MCF 10A (cell line): ENCODE data around the gene ACAP3. TPM values are rescaled to one million over a fixed set of nuclear protein-coding genes. Genes with fewer than 3 reads are reported as not detected.

Source experiments
- BruUV-seq: library from RNA; stranded (reverse); fragments of 400-500 nt; replicated peaks from 2 replicates; lab custom pipeline; 2021; lab: Mats Ljungman, UMichigan
- CTCF ChIA-PET: fragments of 300-600 bp; sonication (Branson Sonifier 250); formaldehyde crosslinking; extraction: SDS; loops from one replicate; lab custom pipeline; 2021; ENCODE audit warnings: antibody characterized with exemption, inconsistent platforms; lab: Yijun Ruan, JAX
- POLR2A ChIA-PET: fragments of 300-600, 350-650 bp; sonication (Branson Sonifier 250); formaldehyde crosslinking; extraction: SDS; loops from one replicate; lab custom pipeline; 2020; ENCODE audit warnings: antibody characterized with exemption, inconsistent platforms; lab: Yijun Ruan, JAX
- DNase-seq: peaks from one replicate; pipeline ENCODE4 v3.0.0-alpha.2; 2018; ENCODE audit not compliant: unreplicated experiment
- H3K27ac Mint-ChIP-seq: one replicate; pipeline ENCODE4 v1.8.0; 2022; ENCODE audit warnings: mild to moderate bottlenecking, low read depth, mixed read lengths; ENCODE audit not compliant: unreplicated experiment
- H3K27me3 Mint-ChIP-seq: one replicate; pipeline ENCODE4 v1.8.0; 2022; ENCODE audit warnings: mixed read lengths; ENCODE audit not compliant: insufficient read depth, unreplicated experiment
- H3K36me3 Mint-ChIP-seq: one replicate; pipeline ENCODE4 v1.8.0; 2022; ENCODE audit warnings: mild to moderate bottlenecking, moderate library complexity, mixed read lengths; ENCODE audit not compliant: insufficient read depth, unreplicated experiment
- H3K4me1 Mint-ChIP-seq: one replicate; pipeline ENCODE4 v1.8.0; 2022; ENCODE audit warnings: mixed read lengths; ENCODE audit not compliant: insufficient read depth, unreplicated experiment
- H3K4me3 Mint-ChIP-seq: one replicate; pipeline ENCODE4 v1.8.0; 2022; ENCODE audit warnings: mild to moderate bottlenecking, moderate library complexity, mixed read lengths; ENCODE audit not compliant: unreplicated experiment
- H3K9me3 Mint-ChIP-seq: one replicate; pipeline ENCODE4 v1.8.0; 2022; ENCODE audit warnings: mixed read lengths; ENCODE audit not compliant: unreplicated experiment
- intact Hi-C: fragments of 100-400 bp; cut with micrococcal nuclease; formaldehyde crosslinking; loops from 2 replicates; pipeline ENCODE4 v1.14.1; 2022
- total RNA-seq: library from RNA; stranded (reverse); gene quantifications from 2 replicates; pipeline ENCODE4 v1.2.3, GENCODE V29; 2022
- TF ChIP-seq, protein P1 (sequence below): fragments of 200-600 bp; IDR thresholded peaks from one replicate; pipeline ENCODE4 v1.8.0; 2022; ENCODE audit warnings: antibody characterized with exemption, mild to moderate bottlenecking; ENCODE audit not compliant: unreplicated experiment

ACAP3 gene
- total RNA-seq, 1 experiment from 2014 or later = 33.5 TPM

- no peak for DNase-seq
- Mint-ChIP-seq H3K4me1 (peaks cover 23% of the 10 kb centered on the region), H3K4me3 (peak overlapping the region; percentile 81), H3K27ac (peak overlapping the region; percentile 63), H3K9me3 (no peaks in the 10 kb centered on the region), H3K36me3 (peaks cover 32% of the 10 kb centered on the region), H3K27me3 (no peaks in the 10 kb centered on the region)
- BruUV-seq = no TSS peak
- CTCF ChIA-PET = interaction anchor here (0.7 to 1.3 kb wide), 3 partner anchors 37 to 184 kb away, joined by 3 to 5 read pairs (median 4); no protein-coding TSS in a partner anchor
- intact Hi-C loops = no loop called here
- TF ChIP-seq, protein P1, sequence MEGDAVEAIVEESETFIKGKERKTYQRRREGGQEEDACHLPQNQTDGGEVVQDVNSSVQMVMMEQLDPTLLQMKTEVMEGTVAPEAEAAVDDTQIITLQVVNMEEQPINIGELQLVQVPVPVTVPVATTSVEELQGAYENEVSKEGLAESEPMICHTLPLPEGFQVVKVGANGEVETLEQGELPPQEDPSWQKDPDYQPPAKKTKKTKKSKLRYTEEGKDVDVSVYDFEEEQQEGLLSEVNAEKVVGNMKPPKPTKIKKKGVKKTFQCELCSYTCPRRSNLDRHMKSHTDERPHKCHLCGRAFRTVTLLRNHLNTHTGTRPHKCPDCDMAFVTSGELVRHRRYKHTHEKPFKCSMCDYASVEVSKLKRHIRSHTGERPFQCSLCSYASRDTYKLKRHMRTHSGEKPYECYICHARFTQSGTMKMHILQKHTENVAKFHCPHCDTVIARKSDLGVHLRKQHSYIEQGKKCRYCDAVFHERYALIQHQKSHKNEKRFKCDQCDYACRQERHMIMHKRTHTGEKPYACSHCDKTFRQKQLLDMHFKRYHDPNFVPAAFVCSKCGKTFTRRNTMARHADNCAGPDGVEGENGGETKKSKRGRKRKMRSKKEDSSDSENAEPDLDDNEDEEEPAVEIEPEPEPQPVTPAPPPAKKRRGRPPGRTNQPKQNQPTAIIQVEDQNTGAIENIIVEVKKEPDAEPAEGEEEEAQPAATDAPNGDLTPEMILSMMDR = no peak
- POLR2A ChIA-PET = interaction anchor here (1.1 kb wide), 1 partner anchor 40 kb away, joined by 4 read pairs; no protein-coding TSS in a partner anchor
Observed at GRCh38 chr1:1307261-1307922, 338 bp downstream of the ACAP3 start.

GRCh38 chr1:1306661-1307260 is 969 bp downstream of the ACAP3 start:
- intact Hi-C loops = no loop called here
- no TSS peak for BruUV-seq

DNA sequence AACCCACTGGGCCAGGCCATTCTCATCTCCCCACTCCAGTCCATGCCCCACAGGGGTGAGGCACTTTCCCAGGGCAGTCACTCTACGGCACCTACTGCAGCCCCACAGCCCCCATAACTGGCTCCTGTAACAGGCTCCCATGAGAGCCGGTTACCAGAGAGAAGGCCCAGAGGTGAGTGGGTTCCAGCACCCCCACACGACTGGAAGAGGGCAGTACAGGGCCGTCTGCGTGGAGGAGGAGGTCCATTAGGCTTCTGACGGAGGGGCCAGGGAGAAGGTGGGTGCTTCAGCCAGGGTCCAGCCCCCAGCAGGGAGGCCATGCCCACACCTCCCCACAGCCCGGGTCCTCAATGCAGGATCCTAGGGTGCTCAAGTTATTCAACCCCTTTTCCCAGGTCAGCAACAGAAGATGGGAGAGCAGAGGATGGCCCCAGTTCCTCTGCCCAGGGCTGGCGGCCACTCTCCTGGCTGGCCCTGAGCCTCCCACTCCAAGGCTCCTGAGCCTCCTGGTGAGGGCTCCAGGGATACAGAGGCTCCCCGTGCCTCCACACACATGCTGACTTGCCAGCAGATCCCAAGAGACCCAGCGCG is 1.6 kb downstream of the ACAP3 start:
- peaks cover 25% of the 10 kb centered on the region for H3K36me3 Mint-ChIP-seq
- BruUV-seq = no TSS peak

More at GRCh38 chr1:1306661-1307260, 969 bp downstream of the ACAP3 start:
- Mint-ChIP-seq H3K4me1 (peaks cover 23% of the 10 kb centered on the region), H3K27ac (peak overlapping the region; percentile 63), H3K36me3 (peaks cover 31% of the 10 kb centered on the region), H3K9me3 (no peaks in the 10 kb centered on the region), H3K4me3 (peak overlapping the region; percentile 81), H3K27me3 (no peaks in the 10 kb centered on the region)
- TF ChIP-seq, protein P1 = no peak
- CTCF ChIA-PET = interaction anchor here (0.7 to 1.3 kb wide), 3 partner anchors 38 to 184 kb away, joined by 3 to 5 read pairs (median 4); no protein-coding TSS in a partner anchor
- no peak for DNase-seq
- POLR2A ChIA-PET = interaction anchor here (1.1 kb wide), 1 partner anchor 41 kb away, joined by 4 read pairs; no protein-coding TSS in a partner anchor

More for the DNA sequence above, 1.6 kb downstream of the ACAP3 start:
- CTCF ChIA-PET = interaction anchor here (1.3 kb wide), 1 partner anchor 38 kb away, joined by 3 read pairs; no protein-coding TSS in a partner anchor
- Mint-ChIP-seq H3K27ac (peak overlapping the region; percentile 63), H3K9me3 (no peaks in the 10 kb centered on the region), H3K4me1 (peaks cover 23% of the 10 kb centered on the region), H3K4me3 (peak overlapping the region; percentile 81), H3K27me3 (no peaks in the 10 kb centered on the region)
- POLR2A ChIA-PET = interaction anchor here (0.9 to 1.6 kb wide), 6 partner anchors 12 to 285 kb away, joined by 3 to 8 read pairs (median 5); no protein-coding TSS in a partner anchor
- TF ChIP-seq, protein P1 = no peak
- intact Hi-C loops = no loop called here
- DNase-seq = no peak
